ENCODE data around the gene FSCN2. TPM values are rescaled to one million over a fixed set of nuclear protein-coding genes. Genes with fewer than 3 reads are reported as not detected.
A peak's percentile ranks its signal among the peaks of the same experiment; 100 is the strongest.

The FSCN2 gene
- total and polyA plus RNA-seq, 2 of the 4 experiments (the other 2 are of a cell fraction) = 0.18 to 0.84 TPM

DNA sequence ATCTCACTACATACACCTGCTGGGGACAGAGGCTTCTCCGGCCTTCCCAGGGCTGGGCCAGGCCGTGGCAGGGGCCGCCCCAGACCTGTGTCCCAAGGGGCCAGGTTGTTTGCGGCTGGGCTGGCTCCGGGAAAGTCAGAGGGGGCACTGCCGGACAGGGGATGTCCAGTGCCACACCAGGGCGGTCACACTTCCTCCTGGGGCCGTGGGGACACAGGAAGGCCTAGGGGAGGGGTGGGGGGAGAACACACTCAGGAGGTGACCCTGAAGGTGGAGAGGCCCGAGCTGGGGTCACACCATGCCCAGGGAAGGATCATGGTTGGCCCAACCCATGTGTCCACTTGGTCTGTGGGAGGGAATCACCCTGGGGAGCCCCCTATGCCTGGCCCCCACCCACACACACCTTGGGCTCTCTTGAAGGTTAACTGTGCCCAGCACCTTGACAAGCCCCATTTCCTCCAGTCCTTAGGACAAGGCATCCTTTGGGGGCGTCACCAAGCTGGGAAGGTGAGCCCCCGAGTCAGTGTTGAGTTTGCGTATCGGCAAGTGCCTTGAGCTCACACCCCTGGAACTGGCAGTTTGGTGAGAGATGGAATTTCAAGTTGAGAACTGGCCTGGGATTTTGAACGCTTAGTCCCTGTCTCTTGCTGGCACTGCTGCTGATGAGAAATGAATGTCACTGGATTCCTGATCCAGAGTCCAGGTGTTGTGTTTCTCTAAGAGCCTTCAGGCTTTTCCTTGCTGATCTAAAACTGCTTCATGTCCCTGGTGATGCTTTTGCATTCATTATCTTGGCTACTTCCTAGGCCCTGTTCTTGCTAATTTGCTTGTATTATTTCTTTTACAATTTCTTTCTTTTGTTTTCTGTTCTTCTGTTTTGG lies 7.9 kb upstream of the FSCN2 start:
- H3K9me3 ChIP-seq (ENCODE audit: control insufficient read depth, insufficient read depth, low read length) = no peaks in the 10 kb centered on the region
- no TSS peak for BruUV-seq (replicated peaks)
- H3K4me1 ChIP-seq (ENCODE audit: control insufficient read depth, insufficient read depth, low read length) = peaks cover 37% of the 10 kb centered on the region
- H4K20me1 ChIP-seq (ENCODE audit: insufficient read depth, low read length) = peaks cover 60% of the 10 kb centered on the region
- TF ChIP-seq CEBPB (IDR thresholded peaks at IDR 0.05; ENCODE audit: low read depth, low read length) = no peak
- TF ChIP-seq SMC3 (IDR thresholded peaks at IDR 0.05; ENCODE audit: low read depth, low read length) = no peak
- TF ChIP-seq, protein P1, sequence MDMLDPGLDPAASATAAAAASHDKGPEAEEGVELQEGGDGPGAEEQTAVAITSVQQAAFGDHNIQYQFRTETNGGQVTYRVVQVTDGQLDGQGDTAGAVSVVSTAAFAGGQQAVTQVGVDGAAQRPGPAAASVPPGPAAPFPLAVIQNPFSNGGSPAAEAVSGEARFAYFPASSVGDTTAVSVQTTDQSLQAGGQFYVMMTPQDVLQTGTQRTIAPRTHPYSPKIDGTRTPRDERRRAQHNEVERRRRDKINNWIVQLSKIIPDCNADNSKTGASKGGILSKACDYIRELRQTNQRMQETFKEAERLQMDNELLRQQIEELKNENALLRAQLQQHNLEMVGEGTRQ (IDR thresholded peaks at IDR 0.05; ENCODE audit: low read depth, low read length) = no peak
- no peak for TF ChIP-seq MAZ (IDR thresholded peaks at IDR 0.05; ENCODE audit: borderline replicate concordance, low read depth, low read length)
- 85% methylated on average over 4 of the region's 14 CpGs; no CpG with 5 or more reads in 1 of the 2 experiments for WGBS, 2 experiments (ENCODE audit: extremely low coverage in 2 of 2, insufficient read length in 1 of 2)
- no peak overlapping the region for H2BK15ac ChIP-seq (ENCODE audit: low read depth, low read length)
- 0 out of 2 replicates have a peak overlapping the region, but pooled peaks have one; percentile 3 for H3K23ac ChIP-seq (ENCODE audit: low read depth, low read length)
- no peak overlapping the region for H2BK5ac ChIP-seq (ENCODE audit: low read depth, low read length, poor library complexity, severe bottlenecking)
- peak overlapping the region; percentile 51; the same call in 1 of the 2 replicates for H2AK5ac ChIP-seq (ENCODE audit: low read depth, low read length)
- no peak overlapping the region for H4K8ac ChIP-seq (ENCODE audit: low read depth in 2 of 2, low read length in 2 of 2)
- H3K36me3 ChIP-seq (ENCODE audit: control insufficient read depth, insufficient read depth, low read length) = no peaks in the 10 kb centered on the region; the same call in 1 of the 2 replicates
- dilution Hi-C loops (cut with HindIII; ENCODE audit: low sequenced_read_pairs, unreplicated experiment) = no loop called here
- no peak overlapping the region for H3K56ac ChIP-seq (ENCODE audit: extremely low read depth, insufficient read depth, low read length)
- intact Hi-C loops (cut with micrococcal nuclease) = no loop called here
- H2BK20ac ChIP-seq (ENCODE audit: low read depth, low read length) = no peak overlapping the region
- no peak overlapping the region for H3K14ac ChIP-seq (replicated peaks; ENCODE audit: low read depth, low read length)
- H3K4me2 ChIP-seq (ENCODE audit: low read depth, low read length) = no peak overlapping the region
- H3K79me1 ChIP-seq (ENCODE audit: low read depth in 1 of 2, low read length in 2 of 2) = peaks cover 6 to 43% of the 10 kb centered on the region in 2 experiments; a peak in 3 of 4 replicates
- H4K5ac ChIP-seq (ENCODE audit: low read depth, low read length) = no peak overlapping the region
- DNase-seq (no peak), ATAC-seq (ENCODE audit: low read depth) (no peak)
- H2AK9ac ChIP-seq (replicated peaks; ENCODE audit: low read depth, low read length, poor library complexity) = peak overlapping the region; percentile 85
- peaks cover 5% of the 10 kb centered on the region; the same call in 1 of the 2 replicates for H3K9me1 ChIP-seq (ENCODE audit: insufficient read depth, low read length)
- H4K91ac ChIP-seq (ENCODE audit: insufficient read depth, low read depth, low read length) = 0 out of 2 replicates have a peak overlapping the region, but pooled peaks have one; percentile 2
- H3K27ac ChIP-seq (ENCODE audit: insufficient read depth, low read length) = no peak overlapping the region
- H3K27me3 ChIP-seq (ENCODE audit: control insufficient read depth, insufficient read depth, low read length) = no peaks in the 10 kb centered on the region
- H2AFZ ChIP-seq (replicated peaks; ENCODE audit: low read length, poor library complexity) = peak overlapping the region; percentile 85
- H2BK120ac ChIP-seq (ENCODE audit: low read depth, low read length) = no peak overlapping the region
- H3K4ac ChIP-seq (ENCODE audit: low read depth, low read length) = no peak overlapping the region
- no peak overlapping the region for H3K18ac ChIP-seq (ENCODE audit: low read depth, low read length)
- H3K4me3 ChIP-seq (ENCODE audit: insufficient read depth, low read depth, low read length) = no peak overlapping the region
- POLR2A ChIA-PET (ENCODE audit: unreplicated experiment) = interaction anchor here (0.6 kb wide), 2 partner anchors 37 to 281 kb away, joined by 3 to 4 read pairs; partner anchors contain the start of genes NDUFAF8 and TEPSIN
- in situ Hi-C loops (cut with MboI; ENCODE audit: low sequenced_read_pairs) = no loop called here
- H3K9ac ChIP-seq (ENCODE audit: low read depth, low read length) = no peak overlapping the region
- CTCF ChIA-PET = no interaction called here

Data from IMR-90 (cell line).